HG03159 (cell line): Measurements from ENCODE around the gene C16orf95.
"Not testable (repeated sequence)": the region's sequence is repeated elsewhere in the genome, so short reads cannot be mapped to it uniquely, and the experiment has no call there.

Source experiments
- ATAC-seq: cut with Tn5 transposase; IDR thresholded peaks from one replicate; pipeline ENCODE4 v1.9.1; 2021; ENCODE audit warnings: mild to moderate bottlenecking, moderate library complexity; ENCODE audit not compliant: unreplicated experiment

Gene C16orf95

DNA sequence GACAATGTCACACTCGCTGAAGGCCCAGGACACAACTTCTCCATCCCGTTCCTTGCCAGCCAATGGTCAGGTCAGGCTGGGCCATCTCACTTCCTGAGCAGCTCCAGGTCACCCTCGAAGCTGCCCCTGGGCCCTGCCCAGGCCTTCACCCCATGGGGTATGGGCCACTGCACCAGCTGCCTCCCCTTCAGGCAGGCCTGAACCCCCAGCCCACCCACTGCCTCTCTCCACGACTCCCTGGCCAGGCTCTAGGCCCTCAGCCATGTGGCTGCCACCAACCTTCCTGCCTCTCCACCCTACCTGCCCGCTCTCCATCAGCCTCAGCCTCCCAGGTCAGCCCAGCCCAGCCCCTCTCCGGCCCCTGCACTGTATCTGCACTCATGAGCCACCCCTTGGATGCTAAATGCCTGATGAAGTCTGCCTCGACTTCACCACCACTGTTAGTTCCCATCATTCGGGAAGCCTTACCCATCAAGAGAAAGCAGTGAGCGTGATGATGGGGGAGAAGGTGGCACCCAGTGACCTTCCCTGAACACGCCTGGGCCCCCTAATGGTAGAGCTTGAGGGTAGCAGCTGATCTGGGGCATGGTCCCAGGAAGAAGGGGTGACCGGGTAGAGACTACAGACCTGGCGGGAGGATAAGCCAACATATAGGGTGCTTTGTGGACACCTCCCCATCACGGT lies 30.9 kb upstream of the C16orf95 start:
- ATAC-seq: no peak

DNA sequence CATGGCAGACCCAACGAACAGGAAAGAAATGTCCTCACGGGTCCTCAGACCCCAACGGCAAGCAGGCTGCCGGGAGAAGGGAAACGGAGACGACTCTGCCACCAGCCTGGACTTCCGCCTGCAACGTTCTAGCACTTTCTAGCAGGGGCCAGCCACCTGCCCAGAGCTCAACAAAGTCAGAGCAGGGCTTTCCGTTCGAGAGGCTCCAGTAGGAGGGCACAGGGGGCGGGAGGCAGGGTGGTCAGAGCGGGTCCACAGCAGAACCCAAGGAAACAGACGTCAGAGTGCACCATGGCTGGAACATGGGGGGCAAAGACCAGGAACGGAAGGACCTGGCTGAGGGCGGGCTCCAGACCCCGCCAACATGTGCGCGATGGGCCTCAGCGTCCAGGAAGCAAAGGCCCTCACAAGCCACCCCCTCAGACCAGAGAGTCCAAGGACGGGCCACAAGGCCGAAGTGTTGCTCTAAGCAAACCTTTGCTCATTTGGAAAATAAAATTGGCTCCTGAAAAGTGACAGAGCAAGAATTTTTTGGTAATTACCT lies 29.4 kb upstream of the C16orf95 start:
- ATAC-seq: no peak

DNA sequence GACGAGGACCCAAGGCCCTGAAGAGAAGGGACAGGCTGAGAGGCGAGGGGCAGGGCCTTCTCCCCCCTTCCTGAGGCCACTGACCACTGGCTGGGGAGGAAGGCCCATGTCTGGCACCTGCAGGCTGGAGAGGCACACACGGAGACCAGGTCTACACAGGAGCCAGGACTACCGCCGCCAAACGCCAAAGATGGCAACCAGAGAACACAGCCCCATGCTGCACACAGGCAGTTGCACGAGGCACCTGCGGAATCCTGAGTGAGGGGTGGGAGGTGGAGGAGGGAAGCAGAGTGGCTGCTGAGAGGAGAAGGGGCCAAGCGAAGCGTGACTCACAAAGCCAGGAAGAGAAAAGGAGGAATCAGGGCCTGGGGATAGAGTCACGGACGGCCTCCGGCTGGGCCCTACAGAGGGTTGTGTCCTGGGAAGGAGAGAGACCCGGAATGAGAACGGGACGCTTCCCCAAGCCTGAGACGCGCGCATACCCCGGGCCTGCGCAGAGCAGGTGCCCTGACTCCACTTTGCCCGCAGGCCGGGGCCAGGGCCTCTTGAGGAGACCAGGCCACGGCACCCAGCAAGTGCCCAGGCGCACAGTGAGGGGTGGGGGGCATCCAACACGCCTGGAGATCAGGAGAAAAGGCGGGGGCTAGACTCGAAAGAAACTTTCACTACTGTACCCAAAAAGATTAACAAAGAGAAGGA lies 28.7 kb upstream of the C16orf95 start:
- no peak for ATAC-seq

DNA sequence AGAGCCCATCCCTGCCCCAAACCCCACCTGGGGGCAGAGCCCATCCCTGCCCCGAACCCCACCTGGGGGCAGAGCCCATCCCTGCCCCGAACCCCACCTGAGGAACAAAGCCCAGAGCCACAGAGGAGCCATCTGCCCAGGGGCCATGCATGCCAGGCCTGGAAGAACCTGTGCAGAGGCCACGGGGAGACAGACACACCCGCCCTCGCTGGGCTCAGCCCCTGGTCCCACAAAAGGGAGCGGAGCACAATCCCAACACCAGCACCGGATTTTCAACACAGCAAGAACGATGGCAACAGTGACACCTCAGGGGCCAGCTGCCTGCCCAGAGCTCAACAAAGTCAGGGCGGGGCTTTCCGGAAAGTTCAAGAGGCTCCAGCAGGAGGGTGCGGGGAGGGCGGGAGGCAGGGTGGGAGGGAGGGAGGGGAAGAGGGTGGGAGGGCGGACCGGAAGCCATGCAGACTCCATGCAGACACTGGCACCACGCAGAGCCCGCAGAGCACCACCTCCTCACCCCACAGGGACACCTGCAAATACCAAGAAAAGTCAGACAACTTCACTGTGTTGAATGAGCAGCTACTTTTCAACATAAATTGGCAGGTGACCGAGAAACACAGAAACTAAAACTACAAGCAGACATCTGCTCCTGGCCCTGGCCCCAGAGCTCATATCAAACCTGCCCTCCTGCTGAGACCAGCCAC lies 27.9 kb upstream of the C16orf95 start:
- no peak for ATAC-seq

DNA sequence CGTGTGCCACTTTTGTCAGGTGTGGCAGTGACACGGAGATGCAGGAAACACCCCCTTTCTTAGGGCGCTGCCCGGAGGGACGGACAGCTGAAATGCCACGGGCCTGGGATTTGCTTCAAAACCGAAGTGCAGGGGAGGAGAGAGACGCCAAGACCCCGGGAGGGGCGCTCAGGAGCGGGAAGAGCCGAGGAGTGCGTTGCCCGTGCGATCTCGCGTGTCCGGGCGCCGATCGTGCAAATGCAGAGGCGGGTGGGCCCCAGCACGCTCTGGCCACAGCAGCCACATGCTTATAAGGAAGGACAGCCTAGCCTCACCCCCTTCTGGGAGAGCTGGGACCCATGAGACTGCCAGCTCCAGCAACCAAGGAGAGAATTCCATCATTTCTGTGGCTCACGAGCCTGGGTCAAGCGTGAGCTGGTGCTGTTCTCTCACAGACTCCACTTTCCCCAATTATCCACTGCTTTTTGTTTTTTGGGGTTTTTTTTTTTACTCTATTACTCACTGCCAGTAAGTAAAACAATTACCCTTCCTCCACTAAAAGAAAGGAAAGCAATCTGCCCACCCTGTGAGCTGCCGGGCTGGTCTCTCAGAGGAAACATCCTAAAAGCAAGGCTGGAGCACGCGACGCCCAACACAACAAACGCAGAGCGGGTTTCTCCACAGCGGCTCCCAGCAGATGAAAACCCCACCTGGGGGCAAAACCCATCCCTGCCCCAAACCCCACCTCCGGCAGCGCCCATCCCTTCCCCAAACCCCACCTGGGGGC lies 27.2 kb upstream of the C16orf95 start:
- no peak for ATAC-seq

DNA sequence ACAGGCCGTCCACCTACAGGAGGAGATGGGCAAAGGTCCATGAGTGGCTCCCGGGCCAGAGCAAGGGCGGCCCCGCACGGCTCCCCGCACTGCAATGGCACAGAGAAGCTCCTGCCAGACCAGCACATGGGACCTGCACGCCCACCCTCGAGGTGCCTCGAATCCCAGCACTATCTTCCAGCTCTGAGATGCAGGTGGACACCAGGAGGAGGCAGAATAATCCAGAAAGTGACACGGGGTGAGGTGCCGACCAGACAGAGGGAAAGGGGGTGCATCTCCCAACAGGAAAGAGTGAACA lies 26.5 kb upstream of the C16orf95 start:
- ATAC-seq: no peak

DNA sequence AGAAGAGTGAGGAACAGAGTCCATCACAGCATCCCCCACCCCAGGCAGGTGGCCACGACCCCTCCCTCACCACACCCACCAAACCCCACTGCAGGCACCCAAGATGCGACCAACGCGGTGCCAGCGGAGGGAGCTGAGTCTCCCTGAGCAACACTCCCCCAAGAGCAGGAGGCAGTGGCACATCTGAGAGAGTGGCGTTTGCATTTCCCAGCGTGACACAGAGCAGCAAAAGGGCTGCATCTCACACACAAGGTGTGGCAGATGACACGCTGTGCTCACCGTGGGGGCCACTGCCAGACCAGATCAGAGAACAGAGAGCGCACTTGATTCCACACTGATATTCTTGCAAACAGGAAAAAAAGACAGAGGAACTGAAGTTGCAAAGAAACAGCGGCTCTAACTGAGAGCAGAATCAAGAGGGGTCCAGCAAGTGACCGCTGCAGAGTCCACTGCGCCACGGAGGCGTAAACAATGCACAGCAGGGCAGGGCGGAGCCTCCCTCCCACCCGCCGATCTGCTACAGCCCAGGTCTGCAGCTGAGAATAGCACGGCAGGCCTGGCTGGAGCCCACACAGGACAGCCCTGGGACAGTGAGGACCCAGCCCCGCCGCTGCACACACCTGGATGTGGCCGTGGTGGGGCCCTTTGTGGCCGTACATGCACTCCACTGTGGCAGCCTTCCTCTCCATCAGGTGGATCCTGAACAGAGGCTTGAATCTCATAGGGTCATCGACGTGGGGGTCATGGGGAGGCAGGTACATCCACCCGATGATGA lies 26.0 kb upstream of the C16orf95 start:
- no peak for ATAC-seq

DNA sequence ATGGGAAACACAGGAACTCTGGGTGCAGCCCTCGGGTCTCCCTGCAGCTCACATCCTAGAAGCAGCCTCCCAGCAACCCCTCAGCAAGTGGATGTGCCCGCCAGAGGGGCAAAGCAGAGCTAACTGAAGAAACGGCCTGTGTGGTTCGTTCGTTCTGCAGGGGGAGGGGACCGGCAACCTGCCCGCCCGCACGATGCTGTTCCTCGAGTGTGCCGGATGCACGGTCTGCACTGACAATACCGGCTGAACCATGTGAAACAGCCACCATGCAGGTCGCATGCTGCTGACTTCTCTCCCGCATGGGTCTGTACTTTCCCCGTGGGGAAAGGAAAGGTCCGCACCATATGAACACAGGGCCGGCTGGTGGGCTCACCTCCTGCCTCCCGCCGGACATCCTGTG lies 25.3 kb upstream of the C16orf95 start:
- ATAC-seq: no peak

DNA sequence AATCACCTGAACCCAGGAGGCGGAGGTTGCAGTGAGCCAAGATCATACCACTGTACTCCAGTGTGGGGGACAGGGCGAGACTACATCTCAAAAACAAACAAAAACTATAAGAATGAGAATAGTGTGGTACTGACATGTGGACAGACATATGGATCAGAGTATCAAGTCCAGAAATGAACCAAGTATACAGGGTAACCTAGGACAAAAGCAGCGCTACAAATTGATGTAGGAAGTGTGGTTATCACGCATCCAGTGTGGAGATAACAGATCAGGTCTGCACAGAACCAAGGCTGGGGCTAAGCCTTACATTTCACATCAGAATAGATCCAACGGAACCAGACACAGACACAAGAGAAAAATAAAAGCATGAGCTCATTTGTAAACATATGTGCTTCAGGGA lies 23.0 kb upstream of the C16orf95 start:
- no peak for ATAC-seq

DNA sequence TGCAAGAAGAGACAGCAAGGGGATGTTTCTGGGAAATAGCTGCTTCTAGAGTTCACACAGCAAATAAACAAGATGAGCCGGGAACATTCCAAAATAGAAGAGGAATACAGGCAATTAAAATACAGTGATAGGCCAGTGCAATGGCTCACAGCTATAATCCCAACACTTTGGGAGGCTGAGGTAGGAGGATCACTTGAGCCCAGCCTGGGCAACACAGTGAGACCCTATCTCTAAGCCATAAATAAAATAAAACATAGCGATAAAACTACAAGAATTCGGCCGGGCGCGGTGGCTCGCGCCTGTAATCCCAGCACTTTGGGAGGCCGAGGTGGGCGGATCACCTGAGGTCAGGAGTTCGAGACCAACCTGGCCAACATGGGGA lies 22.5 kb upstream of the C16orf95 start:
- not testable (repeated sequence) for ATAC-seq

DNA sequence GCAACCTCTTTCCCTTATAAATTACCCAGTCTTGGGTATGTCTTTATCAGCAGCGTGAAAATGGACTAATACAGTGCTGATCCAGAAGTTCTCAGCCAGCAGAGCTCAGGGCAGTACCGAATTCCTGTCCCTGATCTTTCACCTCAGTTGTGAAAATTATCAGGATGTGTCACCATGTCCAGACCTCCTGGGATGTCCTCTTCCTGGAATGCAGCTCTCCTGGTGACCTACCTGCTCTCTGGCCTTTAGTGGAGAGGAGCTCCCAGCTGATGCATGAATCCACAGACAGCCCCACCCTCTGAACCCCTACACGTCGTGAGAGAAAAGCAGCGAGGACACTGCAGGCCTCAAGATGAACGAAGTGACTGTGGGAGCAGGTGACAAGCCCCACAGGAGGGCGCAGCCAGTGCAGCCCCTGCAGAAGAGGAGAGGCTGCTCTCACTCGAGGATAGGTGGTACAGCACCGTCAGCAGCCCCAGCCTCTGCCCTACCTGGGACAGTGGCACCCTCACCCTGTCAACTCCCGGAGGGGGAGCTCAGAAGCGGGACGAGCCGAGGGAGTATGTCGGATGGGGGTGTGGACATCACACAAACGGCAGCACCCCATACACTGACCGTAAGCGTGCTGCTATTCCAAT lies 22.0 kb upstream of the C16orf95 start:
- ATAC-seq: no peak

DNA sequence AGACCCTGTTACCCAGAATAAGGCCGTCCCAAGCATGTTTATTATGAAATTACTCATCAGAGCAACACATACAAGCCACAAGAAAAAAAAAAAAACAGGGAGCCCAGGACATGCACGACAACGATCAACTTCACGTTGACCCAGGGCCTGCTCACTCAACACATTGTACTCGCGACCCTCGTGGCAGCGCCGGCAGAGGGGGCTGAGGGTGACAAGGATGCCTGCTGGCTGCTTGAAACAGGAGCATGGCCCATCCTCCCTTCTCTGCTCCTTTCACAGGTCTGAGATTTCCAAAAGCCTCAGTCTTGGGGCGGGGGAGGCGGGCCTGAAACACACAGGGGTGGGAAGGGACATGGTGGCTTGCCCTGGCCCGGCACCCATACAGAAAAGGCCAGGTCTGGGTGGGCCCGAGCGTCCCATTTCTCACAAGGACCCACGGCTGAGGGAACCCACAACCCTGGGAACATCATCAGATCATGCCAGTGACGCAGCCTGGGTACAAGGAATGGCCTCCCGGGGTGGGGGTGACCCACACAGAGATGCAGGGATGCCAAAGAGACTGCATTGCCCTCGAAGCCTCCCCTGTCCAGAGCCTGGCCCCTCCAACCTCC lies 21.1 kb upstream of the C16orf95 start:
- no peak for ATAC-seq

DNA sequence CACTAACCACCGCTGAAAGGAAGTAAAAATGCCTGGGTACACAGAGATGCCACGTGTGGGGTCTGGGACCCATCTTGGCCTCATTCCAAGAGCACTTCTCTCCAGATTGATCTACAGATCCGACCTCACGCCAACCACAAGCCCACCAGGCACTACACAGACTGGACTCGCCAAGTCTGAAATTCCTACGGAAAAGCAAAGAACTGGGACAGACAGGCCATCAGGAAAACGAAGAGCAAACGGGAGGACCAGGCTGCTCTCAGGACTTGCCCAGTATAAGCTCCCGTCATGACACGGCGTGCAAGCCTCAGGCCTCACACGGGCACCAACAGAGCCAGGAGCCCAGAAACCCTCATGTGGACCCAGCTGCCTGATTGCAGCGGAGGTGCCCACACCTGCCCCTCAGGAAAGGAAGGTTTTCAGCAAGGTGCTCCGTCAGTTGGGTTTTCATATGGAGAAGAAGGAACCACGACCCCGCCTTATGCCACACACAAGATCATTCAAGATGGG lies 20.1 kb upstream of the C16orf95 start:
- no peak for ATAC-seq

DNA sequence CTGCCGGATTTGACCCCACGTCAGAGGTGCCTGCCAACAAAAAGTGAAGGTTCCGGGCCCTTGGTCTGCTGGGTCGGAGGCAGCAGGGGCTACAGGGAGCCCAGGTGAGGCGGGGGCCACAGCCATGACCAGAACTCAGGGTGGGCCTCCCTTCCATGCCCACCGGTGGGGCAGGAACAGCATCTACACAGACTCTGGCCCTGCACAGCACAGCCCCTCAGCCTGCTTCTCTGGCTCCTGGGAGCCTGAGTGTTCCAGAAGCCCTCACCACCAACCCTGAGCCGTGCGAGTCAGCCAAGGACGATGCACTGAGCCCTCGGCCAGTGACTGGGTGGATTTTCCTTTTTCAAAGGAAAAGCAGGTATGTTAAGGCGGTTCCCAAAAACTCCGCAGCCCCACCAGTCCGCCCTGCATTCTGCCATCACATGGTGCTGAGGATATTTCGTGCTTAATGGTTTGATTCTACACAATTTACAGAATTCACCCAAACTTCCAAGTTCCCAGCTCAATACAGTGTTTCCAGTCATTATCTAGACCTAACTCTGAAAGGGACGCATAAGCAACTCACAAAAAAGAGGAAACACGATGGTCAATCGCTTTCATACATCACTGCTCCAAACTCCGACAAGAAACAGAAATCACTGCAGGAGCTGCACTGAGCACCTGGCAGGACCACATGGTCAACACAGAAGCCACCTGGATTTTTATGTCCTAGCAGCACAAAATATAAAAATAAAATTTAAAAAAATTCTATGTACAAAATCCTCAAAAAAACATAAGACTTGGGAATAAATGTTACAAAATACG lies 19.4 kb upstream of the C16orf95 start:
- ATAC-seq: no peak

DNA sequence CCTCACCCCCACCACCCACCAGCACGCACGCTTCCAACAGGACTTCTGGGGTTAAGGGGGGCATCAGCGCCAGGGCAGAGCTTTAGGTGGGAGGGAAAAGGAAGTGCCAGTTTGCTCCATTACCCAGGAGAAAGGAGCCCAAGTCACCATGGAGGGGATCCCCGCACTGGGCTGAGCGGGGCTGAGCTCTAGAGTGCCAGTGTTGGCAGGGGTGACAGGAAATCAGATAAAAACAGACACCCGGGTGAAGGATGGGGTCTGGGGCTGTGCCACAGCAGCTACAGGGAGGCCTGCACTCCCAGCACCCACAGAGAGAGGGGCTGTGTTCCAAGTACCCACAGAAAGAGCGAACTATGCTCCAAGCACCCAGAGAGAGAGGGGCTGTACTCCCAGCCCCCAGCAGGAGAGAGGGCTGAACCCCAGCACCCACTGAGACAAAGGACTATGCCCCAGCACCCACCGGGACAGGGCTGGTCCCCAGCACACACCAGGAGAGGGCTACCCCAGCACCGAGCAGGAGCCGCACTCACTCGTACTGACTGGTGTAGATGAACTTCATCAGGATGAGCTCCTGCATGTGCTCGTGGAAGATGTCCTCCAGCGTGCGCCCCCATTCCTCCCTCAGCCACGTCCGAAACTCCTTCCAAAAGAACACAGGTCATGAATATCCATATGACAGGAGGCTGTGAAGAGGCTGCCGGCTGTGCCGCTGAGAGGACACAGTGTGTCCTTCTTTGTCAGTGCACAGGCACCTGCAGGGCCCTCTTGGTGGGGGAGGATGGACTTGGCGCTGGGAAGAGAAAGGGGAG lies 18.6 kb upstream of the C16orf95 start:
- no peak for ATAC-seq

DNA sequence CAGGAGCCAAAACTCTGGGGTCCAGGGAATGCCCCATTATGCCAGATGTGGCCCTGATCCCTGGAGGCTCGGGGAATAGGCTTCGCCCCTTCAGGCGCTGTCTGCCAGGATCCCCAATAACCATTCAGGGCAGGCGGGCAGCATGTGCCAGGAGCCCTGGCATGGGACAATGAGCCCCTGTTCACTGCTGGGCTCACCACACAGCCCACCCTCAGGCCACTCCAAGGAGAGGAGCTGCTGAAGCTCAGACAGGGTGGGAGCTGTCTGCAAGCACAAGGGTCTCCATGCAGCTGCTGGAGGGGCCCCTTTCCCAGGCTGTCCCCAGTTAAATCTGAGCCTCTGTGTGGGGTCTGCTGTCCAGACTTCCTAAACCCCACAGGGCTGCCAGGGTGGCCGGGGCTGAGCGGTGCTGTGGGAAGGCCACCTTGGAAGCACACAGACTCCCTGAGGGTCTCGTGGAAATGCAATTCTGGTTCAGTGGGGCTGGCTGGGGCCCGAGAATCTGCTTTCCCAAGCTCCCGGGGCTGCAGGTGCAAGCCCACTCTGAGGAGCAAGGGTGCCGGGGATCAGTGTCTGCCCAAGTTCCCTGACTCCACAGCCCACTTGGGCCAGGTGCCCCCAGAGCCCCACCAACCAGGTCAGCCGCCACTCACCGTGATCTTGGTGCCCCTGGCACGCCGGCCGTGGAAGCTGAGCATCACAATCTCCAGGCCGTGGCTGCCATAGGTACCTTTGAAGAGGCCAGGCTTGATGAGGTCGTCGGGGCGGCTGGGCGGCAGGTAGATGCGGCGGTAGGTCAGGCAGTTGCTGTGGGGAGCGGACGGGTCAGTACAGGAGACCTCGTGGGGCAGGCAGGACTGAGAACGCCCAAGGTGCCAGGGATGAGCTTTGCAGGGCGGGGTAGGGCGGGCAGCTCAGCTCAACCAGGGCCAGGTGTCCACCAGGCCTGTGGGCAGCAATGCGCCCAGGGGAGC lies 17.7 kb upstream of the C16orf95 start:
- no peak for ATAC-seq
